ENCODE measurements around the gene XRCC6. TPM values are rescaled to one million over a fixed set of nuclear protein-coding genes. Genes with fewer than 3 reads are reported as not detected.
"Not testable (repeated sequence)": the region's sequence is repeated elsewhere in the genome, so short reads cannot be mapped to it uniquely, and the experiment has no call there.

XRCC6 gene
- total RNA-seq, 1 donor, result 117 TPM

GRCh38 chr22:41683052-41683451, 62.0 kb downstream of the XRCC6 start:
- no peak for DNase-seq (ENCODE audit: low read depth in 2 of 3, low spot score in 2 of 3)

- no peak for DNase-seq (ENCODE audit: low read depth in 2 of 3, low spot score in 2 of 3)
These were observed 62.5 kb downstream of the XRCC6 start for GRCh38 chr22:41683616-41684015.

- no peak for DNase-seq (ENCODE audit: low read depth in 2 of 3, low spot score in 2 of 3)
These were observed 63.1 kb downstream of the XRCC6 start for GRCh38 chr22:41684194-41684593.

GRCh38 chr22:41686890-41687289, 65.8 kb downstream of the XRCC6 start:
- not testable (repeated sequence) for DNase-seq (ENCODE audit: low read depth in 2 of 3, low spot score in 2 of 3)

GRCh38 chr22:41687901-41688364, 66.8 kb downstream of the XRCC6 start:
- peak in 2 of 3 donors; percentile 51 to 55 for DNase-seq (ENCODE audit: low read depth in 2 of 3, low spot score in 2 of 3)

GRCh38 chr22:41688365-41689211, 67.5 kb downstream of the XRCC6 start, which contains the start of gene SNU13:
SNU13 (minus strand) TSS chr22:41688867; CDS start chr22:41688796, 71 bp downstream.
- peak; percentile 86 to 97 (median 96) for DNase-seq (ENCODE audit: low read depth in 2 of 3, low spot score in 2 of 3)

- no peak for DNase-seq (ENCODE audit: low read depth in 2 of 3, low spot score in 2 of 3)
These were observed 69.4 kb downstream of the XRCC6 start for GRCh38 chr22:41690476-41690875.

- no peak for DNase-seq (ENCODE audit: low read depth in 2 of 3, low spot score in 2 of 3)
These were observed 74.1 kb downstream of the XRCC6 start for GRCh38 chr22:41695211-41695610.

- DNase-seq (ENCODE audit: low read depth in 2 of 3, low spot score in 2 of 3), result no peak
These were observed 75.6 kb downstream of the XRCC6 start for GRCh38 chr22:41696703-41697102.

GRCh38 chr22:41697126-41697775, 76.2 kb downstream of the XRCC6 start:
- peak; percentile 85 to 91 (median 85) for DNase-seq (ENCODE audit: low read depth in 2 of 3, low spot score in 2 of 3)

- peak; percentile 80 to 88 (median 86) for DNase-seq (ENCODE audit: low read depth in 2 of 3, low spot score in 2 of 3)
These were observed 78.4 kb downstream of the XRCC6 start, which contains the start of gene MEI1 for GRCh38 chr22:41699264-41700107. MEI1 (plus strand) TSS chr22:41699503; CDS start chr22:41699539, 36 bp downstream.

- DNase-seq (ENCODE audit: low read depth in 2 of 3, low spot score in 2 of 3), result no peak
These were observed 78.9 kb downstream of the XRCC6 start for GRCh38 chr22:41700108-41700364.

- no peak for DNase-seq (ENCODE audit: low read depth in 2 of 3, low spot score in 2 of 3)
These were observed 81.7 kb downstream of the XRCC6 start for GRCh38 chr22:41702763-41703162.

- no peak for DNase-seq (ENCODE audit: low read depth in 2 of 3, low spot score in 2 of 3)
These were observed 88.2 kb downstream of the XRCC6 start for GRCh38 chr22:41709341-41709740.

- no peak for DNase-seq (ENCODE audit: low read depth in 2 of 3, low spot score in 2 of 3)
These were observed 91.9 kb downstream of the XRCC6 start for GRCh38 chr22:41713004-41713403.

Small RNAs within 50 kb of the gene (small RNA-seq; reads per million reads assigned to genes)
- gene HMGN2P10 (not detected), gene RF00019 (not detected), gene RNU6-476P (not detected)

Other genes with a start within 250 kb of the XRCC6 start
- gene TEF, start 239.4 kb upstream of the XRCC6 start, total RNA-seq, result 2.2 TPM
- gene TOB2, start 174.5 kb upstream of the XRCC6 start, total RNA-seq, result 29.9 TPM
- gene PHF5A, start 152.6 kb upstream of the XRCC6 start, total RNA-seq, result 34.5 TPM
- gene ACO2, start 152.2 kb upstream of the XRCC6 start, total RNA-seq, result 99.1 TPM
- 21.5 TPM for gene POLR3H, start 76.8 kb upstream of the XRCC6 start, total RNA-seq
- not detected for gene CSDC2, start 60.3 kb upstream of the XRCC6 start, total RNA-seq
- gene PMM1, start 31.5 kb upstream of the XRCC6 start, total RNA-seq, result 2.7 TPM
- 6.7 TPM for gene DESI1, start 252 bp upstream of the XRCC6 start, total RNA-seq
- 127 TPM for gene SNU13, start 67.6 kb downstream of the XRCC6 start, total RNA-seq
- 16.2 TPM for gene MEI1, start 78.2 kb downstream of the XRCC6 start, total RNA-seq
- 15.9 TPM for gene CCDC134, start 179.4 kb downstream of the XRCC6 start, total RNA-seq
- 95.9 TPM for gene SREBF2, start 211.8 kb downstream of the XRCC6 start, total RNA-seq